Tibial artery (tissue), 4 donors: ENCODE measurements around the gene EPHA1.

ENCODE experiments used
- DNase-seq, 2 donors: peaks; one replicate each; pipeline ENCODE4 v3.0.0-alpha.2; 2019
- H3K27ac ChIP-seq, 2 donors: fragments of 200-600 bp; sonication (generic) in 1 of 2; 1 replicate in 1 of 2; 2 replicates in 1 of 2; pipeline ENCODE4 v1.5.1; 2018 to 2019; ENCODE audit warnings: mild to moderate bottlenecking in 1 of 2
- H3K27me3 ChIP-seq, 2 donors: fragments of 200-600 bp; sonication (generic) in 1 of 2; one replicate each; pipeline versions ENCODE4 v1.5.1 to v1.6.0; 2016 to 2019
- H3K36me3 ChIP-seq, 3 donors: fragments of 200-600 bp; sonication (generic) in 2 of 3; one replicate each; pipeline ENCODE4 v1.5.1; 2016 to 2019; ENCODE audit warnings: mild to moderate bottlenecking in 2 of 3
- H3K4me1 ChIP-seq, 4 donors: fragments of 200-600 bp; sonication (generic) in 2 of 4; 1 replicate in 3 of 4; 2 replicates in 1 of 4; pipeline ENCODE4 v1.5.1; 2016 to 2019
- H3K4me3 ChIP-seq, 2 donors: fragments of 200-600 bp; sonication (generic) in 1 of 2; 1 replicate in 1 of 2; 2 replicates in 1 of 2; pipeline ENCODE4 v1.5.1; 2018 to 2019; ENCODE audit warnings: mild to moderate bottlenecking in 2 of 2
- H3K9me3 ChIP-seq, 3 donors: fragments of 200-600 bp; sonication (generic) in 1 of 3; one replicate each; pipeline ENCODE4 v1.5.1; 2016 to 2019
- CTCF ChIP-seq, 2 experiments: fragments of 200-600 bp in 1 of 2; fragments of 450-650 bp in 1 of 2; IDR thresholded peaks; one replicate each; pipeline ENCODE4 v1.5.1; 2017 to 2019; ENCODE audit warnings: antibody characterized with exemption in 2 of 2, mild to moderate bottlenecking in 1 of 2, moderate library complexity in 1 of 2
- intact Hi-C: fragments of 100-400 bp; cut with DNase I; formaldehyde crosslinking; loops from one replicate; pipeline ENCODE4 v1.15.0; 2023; ENCODE audit warnings: low total_unique reads

The EPHA1 gene

GRCh38 chr7:143454091-143454680, 45.5 kb upstream of the EPHA1 start:
- H3K27ac ChIP-seq = no peak overlapping the region
- no peak for DNase-seq
- no peaks in the 10 kb centered on the region for H3K4me1 ChIP-seq
- no peaks in the 10 kb centered on the region for H3K36me3 ChIP-seq
- H3K4me3 ChIP-seq = no peak overlapping the region
- intact Hi-C loops = no loop called here
- H3K9me3 ChIP-seq = no peaks in the 10 kb centered on the region
- H3K27me3 ChIP-seq = no peaks in the 10 kb centered on the region
- TF ChIP-seq CTCF (IDR thresholded peaks at IDR 0.05) = no peak

GRCh38 chr7:143452495-143452894, 43.8 kb upstream of the EPHA1 start:
- Histone ChIP-seq H3K36me3 (no peaks in the 10 kb centered on the region), H3K4me1 (no peaks in the 10 kb centered on the region), H3K27me3 (no peaks in the 10 kb centered on the region), H3K27ac (no peak overlapping the region), H3K4me3 (no peak overlapping the region), H3K9me3 (no peaks in the 10 kb centered on the region)
- intact Hi-C loops = no loop called here
- no peak for DNase-seq
- no peak for TF ChIP-seq CTCF (IDR thresholded peaks at IDR 0.05)

GRCh38 chr7:143451746-143452145, 43.1 kb upstream of the EPHA1 start:
- intact Hi-C loops = no loop called here
- no peak for TF ChIP-seq CTCF (IDR thresholded peaks at IDR 0.05)
- Histone ChIP-seq H3K4me1 (no peaks in the 10 kb centered on the region), H3K4me3 (no peak overlapping the region), H3K36me3 (no peaks in the 10 kb centered on the region), H3K27ac (no peak overlapping the region), H3K27me3 (no peaks in the 10 kb centered on the region), H3K9me3 (no peaks in the 10 kb centered on the region)
- no peak for DNase-seq

- DNase-seq = no peak
- no peaks in the 10 kb centered on the region for H3K9me3 ChIP-seq
- H3K4me3 ChIP-seq = no peak overlapping the region
- no peaks in the 10 kb centered on the region for H3K4me1 ChIP-seq
- intact Hi-C loops = no loop called here
- H3K36me3 ChIP-seq = no peaks in the 10 kb centered on the region
- no peak for TF ChIP-seq CTCF (IDR thresholded peaks at IDR 0.05)
- H3K27ac ChIP-seq = no peak overlapping the region
- H3K27me3 ChIP-seq = no peaks in the 10 kb centered on the region
Measured at GRCh38 chr7:143451122-143451521, 42.5 kb upstream of the EPHA1 start.

- Histone ChIP-seq H3K4me3 (no peak overlapping the region), H3K36me3 (no peaks in the 10 kb centered on the region), H3K27me3 (no peaks in the 10 kb centered on the region), H3K27ac (no peak overlapping the region), H3K4me1 (no peaks in the 10 kb centered on the region), H3K9me3 (no peaks in the 10 kb centered on the region)
- no peak for TF ChIP-seq CTCF (IDR thresholded peaks at IDR 0.05)
- intact Hi-C loops = no loop called here
- no peak for DNase-seq
Measured at GRCh38 chr7:143449793-143450192, 41.1 kb upstream of the EPHA1 start.

- DNase-seq = no peak
- intact Hi-C loops = no loop called here
- Histone ChIP-seq H3K27ac (no peak overlapping the region), H3K36me3 (no peaks in the 10 kb centered on the region), H3K27me3 (no peaks in the 10 kb centered on the region), H3K4me1 (no peaks in the 10 kb centered on the region), H3K9me3 (no peaks in the 10 kb centered on the region), H3K4me3 (no peak overlapping the region)
- TF ChIP-seq CTCF (IDR thresholded peaks at IDR 0.05) = no peak
Measured at GRCh38 chr7:143448429-143448828, 39.8 kb upstream of the EPHA1 start.
